ENCODE data around the gene OPRD1.
"Not testable (repeated sequence)": the region's sequence is repeated elsewhere in the genome, so short reads cannot be mapped to it uniquely, and the experiment has no call there.

- TF ChIP-seq, protein P1, sequence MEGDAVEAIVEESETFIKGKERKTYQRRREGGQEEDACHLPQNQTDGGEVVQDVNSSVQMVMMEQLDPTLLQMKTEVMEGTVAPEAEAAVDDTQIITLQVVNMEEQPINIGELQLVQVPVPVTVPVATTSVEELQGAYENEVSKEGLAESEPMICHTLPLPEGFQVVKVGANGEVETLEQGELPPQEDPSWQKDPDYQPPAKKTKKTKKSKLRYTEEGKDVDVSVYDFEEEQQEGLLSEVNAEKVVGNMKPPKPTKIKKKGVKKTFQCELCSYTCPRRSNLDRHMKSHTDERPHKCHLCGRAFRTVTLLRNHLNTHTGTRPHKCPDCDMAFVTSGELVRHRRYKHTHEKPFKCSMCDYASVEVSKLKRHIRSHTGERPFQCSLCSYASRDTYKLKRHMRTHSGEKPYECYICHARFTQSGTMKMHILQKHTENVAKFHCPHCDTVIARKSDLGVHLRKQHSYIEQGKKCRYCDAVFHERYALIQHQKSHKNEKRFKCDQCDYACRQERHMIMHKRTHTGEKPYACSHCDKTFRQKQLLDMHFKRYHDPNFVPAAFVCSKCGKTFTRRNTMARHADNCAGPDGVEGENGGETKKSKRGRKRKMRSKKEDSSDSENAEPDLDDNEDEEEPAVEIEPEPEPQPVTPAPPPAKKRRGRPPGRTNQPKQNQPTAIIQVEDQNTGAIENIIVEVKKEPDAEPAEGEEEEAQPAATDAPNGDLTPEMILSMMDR (conservative IDR thresholded peaks at IDR 0.05): not testable (repeated sequence)
- TF ChIP-seq EZH2 (IDR thresholded peaks at IDR 0.05; ENCODE audit: low read depth): not testable (repeated sequence)
Measured at GRCh38 chr1:28794582-28794981, 17.4 kb upstream of the OPRD1 start.
